Omental fat pad (tissue), 4 donors: Measurements from ENCODE around the gene WSCD1. TPM values are rescaled to one million over a fixed set of nuclear protein-coding genes. Genes with fewer than 3 reads are reported as not detected.

Source experiments
- ATAC-seq: fragments of 150-250 bp; one replicate; pipeline ENCODE4 v1.9.1; 2016; ENCODE audit warnings: mild to moderate bottlenecking, moderate library complexity; ENCODE audit not compliant: low FRiP score
- DNase-seq: peaks from one replicate; pipeline ENCODE4 v3.0.0-alpha.2; 2019; ENCODE audit warnings: low spot score
- CTCF ChIP-seq, 3 donors: fragments of 450-650 bp; IDR thresholded peaks; one replicate each; pipeline ENCODE4 v1.5.1; 2016 to 2017; ENCODE audit warnings: antibody characterized with exemption in 3 of 3, mild to moderate bottlenecking in 3 of 3, moderate library complexity in 2 of 3
- total RNA-seq, 4 donors: library from RNA; depleted of rRNA; stranded (reverse); fragments of >200 nt; gene quantifications; one replicate each; pipeline ENCODE4 v1.1.0, GENCODE V29; 2016

The WSCD1 gene
- total RNA-seq, 4 donors from 2014 or later: 0.93 to 6.1 (median 2.4) TPM

- ATAC-seq (no peak), DNase-seq (no peak)
- TF ChIP-seq CTCF (IDR thresholded peaks at IDR 0.05): no peak
Observed at GRCh38 chr17:6046431-6046830, 23.7 kb upstream of the WSCD1 start.

- ATAC-seq (no peak), DNase-seq (no peak)
- TF ChIP-seq CTCF (IDR thresholded peaks at IDR 0.05): no peak
Observed at GRCh38 chr17:6046931-6047330, 23.2 kb upstream of the WSCD1 start.

- no peak for ATAC-seq
- TF ChIP-seq CTCF (IDR thresholded peaks at IDR 0.05): no peak
Observed at GRCh38 chr17:6047966-6048365, 22.2 kb upstream of the WSCD1 start.

GRCh38 chr17:6048486-6048885, 21.7 kb upstream of the WSCD1 start:
- DNase-seq: no peak
- no peak for ATAC-seq
- no peak for TF ChIP-seq CTCF (IDR thresholded peaks at IDR 0.05)

More at GRCh38 chr17:6047966-6048365, 22.2 kb upstream of the WSCD1 start:
- DNase-seq: no peak

GRCh38 chr17:6052926-6053325, 17.3 kb upstream of the WSCD1 start:
- DNase-seq: no peak
- no peak for ATAC-seq
- no peak for TF ChIP-seq CTCF (IDR thresholded peaks at IDR 0.05)

GRCh38 chr17:6054372-6054771, 15.8 kb upstream of the WSCD1 start:
- no peak for DNase-seq
- no peak for ATAC-seq
- no peak for TF ChIP-seq CTCF (IDR thresholded peaks at IDR 0.05)

GRCh38 chr17:6056104-6056503, 14.1 kb upstream of the WSCD1 start:
- no peak for TF ChIP-seq CTCF (IDR thresholded peaks at IDR 0.05)
- no peak for ATAC-seq
- no peak for DNase-seq
